ENCODE measurements around the gene CNTN5.

- no peak for TF ChIP-seq EZH2 (IDR thresholded peaks at IDR 0.05; ENCODE audit: insufficient read depth, poor library complexity, severe bottlenecking)
- no peak for TF ChIP-seq EZH2phosphoT487 (IDR thresholded peaks at IDR 0.05; ENCODE audit: insufficient read depth, low read depth)
Measured at GRCh38 chr11:99142237-99142636, 121.5 kb downstream of the CNTN5 start.

Measured in GM23248 (cell line).